H4 (cell line): ENCODE results near the gene ABHD17C. TPM values are rescaled to one million over a fixed set of nuclear protein-coding genes. Genes with fewer than 3 reads are reported as not detected.

Source experiments
- DNase-seq: peaks from one replicate; pipeline ENCODE4 v3.0.0-alpha.2; 2015; ENCODE audit warnings: low spot score
- total RNA-seq: library from RNA; depleted of rRNA; stranded (reverse); fragments of >200 nt; shearing (Covaris generic); gene quantifications from 2 replicates; pipeline ENCODE4 v1.2.3, GENCODE V29; 2014; rRNA removed

The ABHD17C gene
- total RNA-seq, 1 experiment from 2014 or later = 3.5 TPM

DNA sequence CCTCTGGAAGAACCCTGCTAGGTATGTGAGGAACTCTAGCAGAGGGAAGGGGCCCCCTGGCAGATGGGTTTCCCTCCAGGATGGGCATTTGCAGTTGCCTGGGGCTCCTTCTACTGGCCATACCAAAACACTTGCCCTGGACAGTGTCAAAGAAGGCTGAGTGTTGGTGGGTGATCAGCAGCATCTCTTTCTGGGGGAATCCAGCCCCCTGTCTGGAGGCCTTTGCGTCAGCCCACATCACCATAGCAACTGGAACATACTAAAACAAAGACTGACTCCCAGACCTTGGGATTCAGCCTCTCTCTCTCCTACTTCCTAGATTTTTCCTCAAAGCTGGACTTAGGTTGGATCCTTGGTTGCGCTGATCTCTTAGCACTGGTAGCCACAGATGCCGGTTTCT lies 92.2 kb downstream of the ABHD17C start:
- DNase-seq = no peak

DNA sequence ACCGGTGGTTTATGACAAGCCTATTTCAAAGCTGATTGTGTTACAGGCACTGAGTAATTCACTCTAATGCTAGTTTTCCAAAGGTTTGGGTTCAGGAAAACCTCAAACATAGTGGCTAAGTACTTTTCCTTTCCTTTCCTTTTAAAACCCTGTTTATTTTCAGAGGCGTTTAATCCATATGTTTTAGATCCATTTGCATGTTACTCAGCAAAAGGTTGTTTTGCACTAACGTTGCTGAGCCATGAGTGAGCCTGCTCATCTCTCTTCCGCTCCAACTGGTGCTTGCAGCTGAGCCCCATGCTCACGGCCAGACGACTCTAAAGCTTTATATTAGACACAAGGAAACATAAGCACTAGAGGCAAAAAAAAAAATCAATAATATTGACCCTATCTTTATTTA lies 93.4 kb downstream of the ABHD17C start:
- DNase-seq = no peak

DNA sequence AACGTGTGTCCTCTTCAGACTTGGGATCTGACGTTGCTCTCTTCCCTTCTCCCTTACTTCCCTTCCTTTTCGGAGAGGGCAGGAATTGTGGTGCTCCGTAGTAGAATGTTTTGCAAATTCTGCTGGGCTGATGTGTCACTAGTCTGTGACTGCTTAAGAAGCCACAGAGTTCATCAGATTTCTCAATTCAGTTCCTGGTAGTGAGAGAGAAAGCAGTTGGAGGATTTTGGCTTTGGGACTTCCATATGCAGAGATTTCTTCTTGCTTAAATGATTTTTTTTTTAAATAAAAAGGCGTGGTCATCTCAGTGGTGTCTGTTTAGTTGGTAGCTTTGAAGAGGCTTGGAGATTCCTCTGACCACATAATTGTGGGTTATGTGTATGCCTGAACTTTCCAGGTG lies 94.2 kb downstream of the ABHD17C start:
- DNase-seq = no peak

DNA sequence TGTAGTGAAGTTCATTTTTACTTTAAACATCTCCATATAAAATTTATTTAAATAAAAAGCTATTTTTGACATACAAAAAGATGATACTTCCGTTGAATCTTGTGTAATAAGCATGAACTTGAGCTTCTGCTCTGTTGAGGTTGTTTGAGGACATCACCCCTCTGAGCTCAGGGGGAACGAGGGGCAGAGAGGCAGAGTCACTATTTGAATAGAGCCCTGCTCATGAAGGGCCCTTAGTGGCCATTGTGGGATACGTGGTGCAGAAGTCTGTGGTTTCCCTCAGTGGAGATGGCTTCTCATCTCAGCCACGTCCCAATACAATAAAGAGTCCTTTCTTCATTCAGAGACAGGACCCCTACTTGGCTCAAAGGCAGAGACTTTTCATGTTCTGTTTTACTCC lies 94.7 kb downstream of the ABHD17C start:
- no peak for DNase-seq

DNA sequence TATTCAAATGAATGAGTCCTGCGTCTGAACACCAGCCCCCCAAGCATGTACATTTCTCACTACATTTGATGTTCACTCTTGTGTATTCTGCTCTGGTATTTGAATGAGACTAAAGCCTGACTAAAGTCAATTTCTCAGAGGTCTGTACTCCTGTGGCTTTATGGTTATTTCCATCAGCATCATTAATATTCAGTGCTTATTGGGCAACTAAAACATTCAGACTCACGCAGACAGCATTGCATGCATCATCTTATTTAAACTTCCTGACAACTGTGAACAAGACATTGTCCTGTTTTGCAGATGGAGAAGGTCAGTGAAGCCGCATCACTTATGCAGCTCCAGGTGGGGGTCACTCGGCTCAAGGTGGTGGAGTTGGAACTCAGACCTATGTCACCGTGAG lies 95.1 kb downstream of the ABHD17C start:
- no peak for DNase-seq

DNA sequence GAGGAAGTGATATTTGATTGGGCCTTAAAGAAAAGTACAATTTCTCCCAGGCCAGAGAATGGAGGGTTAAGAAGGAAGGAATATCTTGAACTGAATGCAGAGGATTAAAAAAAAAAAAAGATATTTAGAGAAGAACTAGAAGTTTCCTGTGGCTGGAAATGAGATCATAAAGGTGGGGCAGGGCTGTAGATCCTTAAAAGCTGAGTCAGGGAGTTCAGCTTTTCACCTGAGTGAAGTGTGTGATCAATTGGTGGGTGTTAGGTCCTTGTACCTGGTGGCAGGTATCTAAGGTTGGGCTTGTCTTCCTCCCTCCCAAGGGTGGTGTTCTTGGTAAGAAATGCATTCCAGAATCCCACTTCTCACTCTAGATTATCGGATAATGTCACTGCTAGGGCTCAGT lies 95.9 kb downstream of the ABHD17C start:
- no peak for DNase-seq

DNA sequence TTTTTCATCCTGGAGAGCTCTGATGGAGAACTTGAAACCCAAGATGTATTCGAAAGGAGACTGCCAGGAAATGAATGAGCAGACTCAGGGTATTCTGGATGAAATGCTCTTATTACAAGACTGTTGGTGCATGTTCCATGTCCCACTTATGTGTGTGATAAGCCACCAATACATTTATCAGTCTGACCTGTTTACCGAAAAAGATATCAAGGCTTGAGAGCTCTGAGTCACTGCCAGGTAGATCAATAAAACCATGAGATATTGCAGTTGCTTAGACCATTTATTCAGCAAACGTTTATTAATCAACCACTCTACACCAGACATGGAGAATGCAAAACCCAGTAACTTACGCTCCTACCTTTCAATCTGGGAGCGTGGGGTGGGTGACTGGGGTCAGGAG lies 101.3 kb downstream of the ABHD17C start:
- no peak for DNase-seq

DNA sequence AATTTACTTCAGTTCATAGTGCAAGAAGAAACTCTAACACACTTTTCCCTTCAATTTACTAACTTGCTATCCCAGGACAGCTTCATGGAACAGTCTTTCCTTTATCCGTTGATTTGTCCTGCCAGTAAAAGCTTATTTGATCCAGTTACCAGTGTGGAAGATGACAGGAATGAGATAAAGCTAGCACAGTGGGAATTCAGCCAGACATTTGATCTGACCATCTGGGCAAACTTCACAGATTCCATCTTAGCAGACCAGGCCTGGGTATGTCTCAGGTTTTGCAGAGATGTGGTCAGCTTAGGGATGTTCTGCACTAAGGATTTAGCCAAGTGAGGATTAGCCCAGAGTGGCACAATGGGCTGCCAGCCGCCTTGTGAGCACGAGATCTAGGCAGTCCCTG lies 103.8 kb downstream of the ABHD17C start:
- no peak for DNase-seq

DNA sequence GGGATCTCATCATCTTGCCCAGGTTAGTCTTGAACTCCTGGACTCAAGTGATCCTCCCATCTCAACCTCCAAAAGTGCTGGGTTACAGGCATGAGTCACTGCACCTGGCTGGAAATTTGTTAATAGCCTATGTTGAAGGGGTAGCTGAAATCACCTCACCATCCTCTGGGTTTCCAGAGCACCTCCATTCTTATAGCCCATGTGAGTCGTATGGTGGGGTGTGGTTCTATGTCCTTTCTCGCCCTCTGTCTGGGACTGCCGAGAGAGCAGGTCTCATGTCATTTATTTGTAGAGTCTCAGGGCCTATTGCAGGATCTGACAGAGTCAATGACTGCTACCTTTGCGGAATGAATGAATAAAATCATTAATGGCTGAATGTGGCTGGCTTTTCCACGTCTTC lies 105.0 kb downstream of the ABHD17C start:
- no peak for DNase-seq

DNA sequence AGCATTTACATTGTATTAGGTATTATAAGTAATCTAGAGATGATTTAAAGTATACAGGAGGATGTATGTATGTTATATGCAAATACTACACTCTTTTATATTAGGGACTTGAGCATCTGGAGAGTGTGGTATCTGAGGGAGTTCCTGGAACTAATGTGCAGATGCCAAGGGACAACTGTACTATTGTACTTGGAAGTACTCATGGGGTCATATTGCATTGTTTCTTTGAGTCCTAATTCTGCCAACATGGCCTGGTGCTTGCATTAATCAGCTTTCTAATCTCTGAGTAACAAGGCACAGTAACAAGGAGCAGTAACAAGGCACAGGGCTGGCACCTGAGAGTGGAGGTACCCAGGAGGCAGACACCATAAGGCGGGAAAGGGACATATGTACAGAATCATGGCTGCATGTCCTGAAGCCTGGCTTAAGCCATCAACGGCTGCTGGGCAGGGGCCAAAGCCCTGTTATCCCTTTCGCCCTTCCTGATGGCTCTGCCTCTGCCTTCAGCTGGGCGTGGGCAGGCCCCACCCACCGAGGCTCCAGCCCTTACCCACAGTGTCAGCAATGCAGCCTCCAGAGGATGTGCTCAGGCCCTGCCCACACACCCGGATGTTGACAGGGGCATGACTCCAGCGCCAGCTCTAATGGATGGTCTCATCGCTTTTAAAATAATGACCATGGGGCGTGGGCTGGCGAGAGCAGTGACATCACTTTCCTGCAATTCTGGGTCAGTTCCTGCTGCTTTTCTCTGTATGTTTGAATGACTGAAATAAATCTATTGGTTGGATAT lies 107.0 kb downstream of the ABHD17C start:
- DNase-seq = peak; percentile 64

DNA sequence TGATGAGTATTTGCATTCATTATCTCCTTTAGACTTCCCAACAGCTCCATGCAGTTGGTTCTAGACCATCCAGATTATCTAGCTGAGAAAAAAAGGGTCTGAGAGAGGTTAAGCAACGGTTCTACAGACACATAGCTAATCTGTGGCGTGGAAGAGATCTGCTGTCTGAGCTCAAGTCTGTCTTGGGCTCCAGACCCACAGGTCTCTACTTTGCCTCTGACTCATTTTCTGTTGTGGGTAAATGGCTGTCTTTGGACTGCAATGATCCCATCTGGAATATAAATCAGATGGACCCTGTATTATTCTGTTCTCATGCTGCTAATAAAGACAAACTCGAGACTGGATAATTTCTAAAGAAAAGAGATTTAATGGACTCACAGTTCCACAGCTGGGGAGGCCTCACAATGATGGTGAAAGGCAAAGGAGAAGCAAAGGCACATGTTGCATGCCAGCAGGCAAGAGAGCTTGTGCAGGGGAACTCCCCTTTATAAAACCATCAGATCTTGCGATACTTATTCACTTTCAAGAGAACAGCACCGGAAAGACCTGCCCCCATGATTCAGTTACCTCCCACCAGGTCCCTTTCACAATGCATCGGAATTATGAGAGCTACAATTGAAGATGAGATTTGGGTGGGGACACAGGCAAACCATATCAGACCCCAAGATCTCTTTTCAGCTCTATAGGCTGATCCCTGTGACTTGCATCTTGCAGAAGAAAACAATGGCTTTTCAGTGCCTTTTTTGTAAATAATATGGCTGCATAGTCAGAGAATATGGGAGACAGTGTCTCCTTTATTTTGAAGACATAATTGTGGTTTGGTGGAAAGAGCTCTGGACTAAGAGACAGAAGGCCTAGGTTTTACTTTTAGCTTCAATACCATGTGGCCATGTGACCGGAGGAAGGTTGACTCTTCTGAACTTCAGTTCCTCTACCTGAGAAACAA lies 108.7 kb downstream of the ABHD17C start:
- no peak for DNase-seq

DNA sequence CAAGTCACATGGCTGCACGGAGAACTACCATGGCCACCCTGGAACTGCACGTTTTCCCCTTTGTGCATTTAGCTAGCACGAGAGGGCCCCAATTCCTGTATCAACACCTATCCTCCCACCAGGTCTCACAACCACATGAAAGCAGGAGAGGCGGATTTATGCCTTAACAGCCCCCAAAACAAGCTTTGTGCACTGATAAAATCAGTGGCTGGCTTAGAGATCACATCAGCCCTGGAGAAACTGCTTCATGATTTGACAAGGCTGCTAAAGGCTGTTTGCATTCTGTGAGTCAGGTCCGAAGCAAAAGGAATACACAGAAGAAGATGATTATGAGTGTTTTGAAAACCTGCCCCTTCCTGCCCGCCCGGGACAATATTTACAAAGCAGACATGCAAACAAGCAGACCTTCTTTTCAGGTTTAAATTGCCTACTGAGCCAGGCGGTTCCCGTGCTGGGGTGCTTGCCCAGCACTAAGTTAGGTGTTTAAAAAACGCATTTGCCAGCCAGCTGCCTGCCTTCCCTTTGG lies 109.9 kb downstream of the ABHD17C start:
- DNase-seq = no peak

Other genes starting within 250 kb of the ABHD17C start
- gene CEMIP, start 84.1 kb downstream of the ABHD17C start, total RNA-seq = 0.06 and 0.68 TPM in 2 replicates